ENCODE data around the gene PLEKHG4B.

DNA sequence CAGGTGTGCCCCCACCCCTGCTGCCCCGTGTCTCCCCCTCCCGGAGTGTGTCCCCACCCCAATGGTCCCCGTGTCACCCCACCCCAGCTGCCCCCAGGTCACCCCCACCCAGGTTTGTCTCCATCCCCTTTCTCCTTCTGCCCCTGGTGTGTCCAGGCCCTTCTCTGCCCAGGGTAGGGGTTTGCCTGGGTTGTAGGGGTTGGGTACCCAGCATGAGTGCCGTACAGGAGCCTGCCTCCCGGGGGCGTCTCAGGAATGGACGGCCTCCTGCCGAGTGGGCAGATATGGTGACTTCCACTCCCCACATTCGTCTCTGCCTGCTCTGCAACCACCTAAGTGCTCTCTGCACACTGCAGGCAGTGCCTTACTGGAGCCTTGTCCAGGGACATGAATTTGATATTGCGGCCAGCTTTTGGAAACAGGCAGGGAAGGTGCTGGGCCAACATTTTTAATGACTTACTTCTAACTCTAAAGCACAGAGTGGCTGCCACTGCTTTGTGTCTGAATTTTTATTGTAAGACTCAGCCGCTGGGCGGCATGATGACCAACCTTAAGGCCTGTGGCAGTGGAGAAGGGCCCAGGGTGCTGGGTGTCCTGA, 106.0 kb downstream of the PLEKHG4B start:
- TF ChIP-seq POLR2A (IDR thresholded peaks at IDR 0.05; ENCODE audit: control extremely low read depth in 1 of 2, low read depth in 2 of 2, low read length in 2 of 2) = no peak
- TF ChIP-seq EP300 (IDR thresholded peaks at IDR 0.05; ENCODE audit: borderline replicate concordance in 1 of 2, low read depth in 2 of 2, low read length in 2 of 2) = no peak
- no peak for TF ChIP-seq SIN3A (conservative IDR thresholded peaks at IDR 0.05 in 1 of 2, IDR thresholded peaks at IDR 0.05 in 1 of 2; ENCODE audit: low read depth in 1 of 2, low read length in 2 of 2)
- TF ChIP-seq HDAC6 (IDR thresholded peaks at IDR 0.05; ENCODE audit: low read depth, low read length) = no peak
- TF ChIP-seq RAD21 (IDR thresholded peaks at IDR 0.05 in 1 of 2, conservative IDR thresholded peaks at IDR 0.05 in 1 of 2; ENCODE audit: low read depth in 2 of 2, low read length in 2 of 2) = no peak
- TF ChIP-seq, protein P1, sequence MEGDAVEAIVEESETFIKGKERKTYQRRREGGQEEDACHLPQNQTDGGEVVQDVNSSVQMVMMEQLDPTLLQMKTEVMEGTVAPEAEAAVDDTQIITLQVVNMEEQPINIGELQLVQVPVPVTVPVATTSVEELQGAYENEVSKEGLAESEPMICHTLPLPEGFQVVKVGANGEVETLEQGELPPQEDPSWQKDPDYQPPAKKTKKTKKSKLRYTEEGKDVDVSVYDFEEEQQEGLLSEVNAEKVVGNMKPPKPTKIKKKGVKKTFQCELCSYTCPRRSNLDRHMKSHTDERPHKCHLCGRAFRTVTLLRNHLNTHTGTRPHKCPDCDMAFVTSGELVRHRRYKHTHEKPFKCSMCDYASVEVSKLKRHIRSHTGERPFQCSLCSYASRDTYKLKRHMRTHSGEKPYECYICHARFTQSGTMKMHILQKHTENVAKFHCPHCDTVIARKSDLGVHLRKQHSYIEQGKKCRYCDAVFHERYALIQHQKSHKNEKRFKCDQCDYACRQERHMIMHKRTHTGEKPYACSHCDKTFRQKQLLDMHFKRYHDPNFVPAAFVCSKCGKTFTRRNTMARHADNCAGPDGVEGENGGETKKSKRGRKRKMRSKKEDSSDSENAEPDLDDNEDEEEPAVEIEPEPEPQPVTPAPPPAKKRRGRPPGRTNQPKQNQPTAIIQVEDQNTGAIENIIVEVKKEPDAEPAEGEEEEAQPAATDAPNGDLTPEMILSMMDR (IDR thresholded peaks at IDR 0.05; ENCODE audit: control extremely low read depth in 1 of 3, insufficient read depth in 1 of 3, low read depth in 1 of 3, low read length in 3 of 3) = no peak
- TF ChIP-seq RNF2 (IDR thresholded peaks at IDR 0.05; ENCODE audit: borderline replicate concordance, low read depth, low read length, missing control alignments, poor library complexity, severe bottlenecking) = no peak
- no peak for TF ChIP-seq RFX5 (IDR thresholded peaks at IDR 0.05; ENCODE audit: borderline replicate concordance, low read depth, low read length)
- no peak for TF ChIP-seq SUZ12 (IDR thresholded peaks at IDR 0.05; ENCODE audit: low read length)
